HG02981 (cell line): ENCODE results near the gene GNB1L.

Source experiments
- ATAC-seq: cut with Tn5 transposase; IDR thresholded peaks from one replicate; pipeline ENCODE4 v1.9.1; 2021; ENCODE audit warnings: mild to moderate bottlenecking, moderate library complexity; ENCODE audit not compliant: unreplicated experiment

Gene GNB1L

GRCh38 chr22:19877626-19878339 is 23.1 kb upstream of the GNB1L start:
- no peak for ATAC-seq

- ATAC-seq: no peak
Measured at GRCh38 chr22:19876941-19877625, 22.4 kb upstream of the GNB1L start.

GRCh38 chr22:19876314-19876940 is 21.8 kb upstream of the GNB1L start:
- ATAC-seq: no peak

GRCh38 chr22:19875531-19876313 is 21.0 kb upstream of the GNB1L start:
- no peak for ATAC-seq

GRCh38 chr22:19875061-19875530 is 20.4 kb upstream of the GNB1L start:
- ATAC-seq: no peak

GRCh38 chr22:19874307-19875060 is 19.8 kb upstream of the GNB1L start:
- ATAC-seq: no peak

- ATAC-seq: no peak
Measured at GRCh38 chr22:19873960-19874306, 19.3 kb upstream of the GNB1L start.

GRCh38 chr22:19873138-19873959 is 18.7 kb upstream of the GNB1L start:
- ATAC-seq: no peak

GRCh38 chr22:19872779-19873137 is 18.1 kb upstream of the GNB1L start:
- no peak for ATAC-seq

GRCh38 chr22:19871845-19872778 is 17.4 kb upstream of the GNB1L start:
- ATAC-seq: no peak

GRCh38 chr22:19871023-19871844 is 16.6 kb upstream of the GNB1L start:
- no peak for ATAC-seq

- no peak for ATAC-seq
Measured at GRCh38 chr22:19870153-19871022, 15.7 kb upstream of the GNB1L start.

- no peak for ATAC-seq
Measured at GRCh38 chr22:19869497-19870152, 15.0 kb upstream of the GNB1L start.

GRCh38 chr22:19868773-19869471 is 14.2 kb upstream of the GNB1L start:
- no peak for ATAC-seq

- no peak for ATAC-seq
Measured at GRCh38 chr22:19868333-19868732, 13.7 kb upstream of the GNB1L start.

GRCh38 chr22:19867617-19868016 is 12.9 kb upstream of the GNB1L start:
- no peak for ATAC-seq
